OCI-LY7 (cell line): ENCODE measurements around the gene CLINT1. TPM values are rescaled to one million over a fixed set of nuclear protein-coding genes. Genes with fewer than 3 reads are reported as not detected.

ENCODE experiments used
- BruUV-seq: library from RNA; stranded (reverse); fragments of 400-500 nt; replicated peaks from 2 replicates; lab custom pipeline; 2021; lab: Mats Ljungman, UMichigan
- CTCF ChIA-PET: fragments of 300-600 bp; sonication (Branson Sonifier 250); formaldehyde crosslinking; loops from one replicate; lab custom pipeline; 2022; ENCODE audit warnings: antibody characterized with exemption; ENCODE audit not compliant: unreplicated experiment; lab: Charles Lee
- POLR2A ChIA-PET: fragments of 300-600 bp; sonication (Branson Sonifier 250); formaldehyde crosslinking; loops from one replicate; lab custom pipeline; 2022; ENCODE audit warnings: antibody characterized with exemption; lab: Charles Lee
- DNase-seq: peaks from one replicate; pipeline ENCODE4 v3.0.0-alpha.2; 2015; ENCODE audit warnings: low spot score
- H2AFZ ChIP-seq: fragments of 200-600 bp; sonication (generic), shearing (Covaris generic); 2 replicates; pipeline ENCODE4 v1.6.1; 2014; ENCODE audit warnings: mild to moderate bottlenecking, antibody characterized with exemption, low read length, moderate library complexity
- H3K27ac ChIP-seq: fragments of 200-600 bp; sonication (generic); 2 replicates; pipeline ENCODE4 v1.5.1; 2014; ENCODE audit warnings: mixed run types, low read depth, mild to moderate bottlenecking, moderate library complexity, low read length, inconsistent platforms; ENCODE audit not compliant: poor library complexity, severe bottlenecking
- H3K36me3 ChIP-seq: fragments of 200-600 bp; sonication (generic); 2 replicates; pipeline ENCODE4 v1.6.1; 2014; ENCODE audit warnings: mild to moderate bottlenecking, antibody characterized with exemption, low read length, moderate library complexity, mixed read lengths; ENCODE audit not compliant: insufficient read depth
- H3K4me1 ChIP-seq: fragments of 200-600 bp; sonication (generic); 2 replicates; pipeline ENCODE4 v1.5.1; 2014; ENCODE audit warnings: mild to moderate bottlenecking, low read length; ENCODE audit not compliant: insufficient read depth, poor library complexity, severe bottlenecking
- H3K4me2 ChIP-seq: fragments of 200-600 bp; sonication (generic); 2 replicates; pipeline ENCODE4 v1.6.1; 2014; ENCODE audit warnings: mild to moderate bottlenecking, low read length
- H3K4me3 ChIP-seq: fragments of 200-600 bp; sonication (generic); 2 replicates; pipeline ENCODE4 v1.5.1; 2014; ENCODE audit warnings: mild to moderate bottlenecking, low read depth, low read length; ENCODE audit not compliant: poor library complexity, severe bottlenecking
- H3K79me2 ChIP-seq: fragments of 200-600 bp; sonication (generic); 2 replicates; pipeline ENCODE4 v1.6.1; 2016; ENCODE audit warnings: low read depth, mild to moderate bottlenecking, low read length, moderate library complexity, mixed read lengths; ENCODE audit not compliant: insufficient read depth
- H3K9me2 ChIP-seq: fragments of 200-600 bp; sonication (generic); 2 replicates; pipeline ENCODE4 v1.6.1; 2016; ENCODE audit warnings: mild to moderate bottlenecking, low read length, mixed read lengths; ENCODE audit not compliant: insufficient read depth
- H3K9me3 ChIP-seq: fragments of 200-600 bp; sonication (generic); 2 replicates; pipeline ENCODE4 v1.6.1; 2014; ENCODE audit warnings: mild to moderate bottlenecking, mixed run types, low read length, mixed read lengths
- H4K20me1 ChIP-seq: fragments of 200-600 bp; sonication (generic); 2 replicates; pipeline ENCODE4 v1.6.1; 2014; ENCODE audit warnings: mild to moderate bottlenecking, antibody characterized with exemption, low read length, moderate library complexity, mixed read lengths; ENCODE audit not compliant: insufficient read depth
- EZH2phosphoT487 ChIP-seq: fragments of 200-600 bp; sonication (generic); IDR thresholded peaks from 2 replicates; pipeline ENCODE4 v1.6.1; 2018; ENCODE audit warnings: low read depth, borderline replicate concordance, mild to moderate bottlenecking, mixed run types, antibody characterized with exemption, low read length, moderate library complexity, mixed read lengths
- intact Hi-C: fragments of 100-400 bp; cut with micrococcal nuclease; formaldehyde crosslinking; loops from one replicate; pipeline ENCODE4 v1.10.0; 2022; ENCODE audit not compliant: unreplicated experiment
- total RNA-seq, 2 experiments: library from RNA; depleted of rRNA in 1 of 2; stranded (reverse); fragments of >200 nt in 1 of 2; shearing (Covaris generic) in 1 of 2; gene quantifications; 2 replicates each; pipeline ENCODE4 v1.2.3, GENCODE V29; 2014 to 2022
- TF ChIP-seq, protein P1 (sequence below): fragments of 200-600 bp; sonication (generic); conservative IDR thresholded peaks from 2 replicates; pipeline ENCODE4 v1.5.1; 2014; ENCODE audit warnings: mild to moderate bottlenecking, antibody characterized with exemption, low read length, moderate library complexity, mixed read lengths

Gene CLINT1
- total RNA-seq, 2 experiments from 2014 or later = 107 to 135 TPM

DNA sequence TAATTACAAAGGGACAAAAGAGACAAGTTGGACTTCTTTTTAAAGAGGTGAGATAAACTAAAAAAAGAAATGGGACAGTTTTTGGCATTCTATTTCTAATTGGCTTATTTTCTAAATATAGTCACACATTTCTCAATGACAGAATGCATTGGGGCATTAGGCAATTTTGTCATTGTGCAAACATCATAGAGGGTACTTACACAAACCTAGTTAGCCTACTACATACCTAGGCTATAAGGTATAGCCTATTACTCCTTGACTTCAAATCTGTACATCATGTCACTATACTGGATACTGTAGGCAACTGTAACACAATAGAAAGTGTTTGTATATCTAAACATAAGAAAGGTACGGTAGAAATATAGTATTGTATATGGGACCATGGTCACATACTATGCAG is 59.4 kb downstream of the CLINT1 start:
- intact Hi-C loops = no loop called here
- no peaks in the 10 kb centered on the region for H4K20me1 ChIP-seq
- CTCF ChIA-PET = no interaction called here
- TF ChIP-seq, protein P1, sequence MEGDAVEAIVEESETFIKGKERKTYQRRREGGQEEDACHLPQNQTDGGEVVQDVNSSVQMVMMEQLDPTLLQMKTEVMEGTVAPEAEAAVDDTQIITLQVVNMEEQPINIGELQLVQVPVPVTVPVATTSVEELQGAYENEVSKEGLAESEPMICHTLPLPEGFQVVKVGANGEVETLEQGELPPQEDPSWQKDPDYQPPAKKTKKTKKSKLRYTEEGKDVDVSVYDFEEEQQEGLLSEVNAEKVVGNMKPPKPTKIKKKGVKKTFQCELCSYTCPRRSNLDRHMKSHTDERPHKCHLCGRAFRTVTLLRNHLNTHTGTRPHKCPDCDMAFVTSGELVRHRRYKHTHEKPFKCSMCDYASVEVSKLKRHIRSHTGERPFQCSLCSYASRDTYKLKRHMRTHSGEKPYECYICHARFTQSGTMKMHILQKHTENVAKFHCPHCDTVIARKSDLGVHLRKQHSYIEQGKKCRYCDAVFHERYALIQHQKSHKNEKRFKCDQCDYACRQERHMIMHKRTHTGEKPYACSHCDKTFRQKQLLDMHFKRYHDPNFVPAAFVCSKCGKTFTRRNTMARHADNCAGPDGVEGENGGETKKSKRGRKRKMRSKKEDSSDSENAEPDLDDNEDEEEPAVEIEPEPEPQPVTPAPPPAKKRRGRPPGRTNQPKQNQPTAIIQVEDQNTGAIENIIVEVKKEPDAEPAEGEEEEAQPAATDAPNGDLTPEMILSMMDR = no peak
- no peak for TF ChIP-seq EZH2phosphoT487
- H2AFZ ChIP-seq = no peak overlapping the region
- DNase-seq = no peak
- H3K79me2 ChIP-seq = no peaks in the 10 kb centered on the region
- H3K9me2 ChIP-seq = no peaks in the 10 kb centered on the region
- no TSS peak for BruUV-seq
- no peak overlapping the region for H3K27ac ChIP-seq
- H3K9me3 ChIP-seq = peaks cover 4% of the 10 kb centered on the region; the same call in 1 of the 2 replicates
- POLR2A ChIA-PET = no interaction called here
- H3K4me3 ChIP-seq = no peak overlapping the region
- H3K4me1 ChIP-seq = no peaks in the 10 kb centered on the region
- peaks cover 94% of the 10 kb centered on the region for H3K36me3 ChIP-seq
- no peak overlapping the region for H3K4me2 ChIP-seq

DNA sequence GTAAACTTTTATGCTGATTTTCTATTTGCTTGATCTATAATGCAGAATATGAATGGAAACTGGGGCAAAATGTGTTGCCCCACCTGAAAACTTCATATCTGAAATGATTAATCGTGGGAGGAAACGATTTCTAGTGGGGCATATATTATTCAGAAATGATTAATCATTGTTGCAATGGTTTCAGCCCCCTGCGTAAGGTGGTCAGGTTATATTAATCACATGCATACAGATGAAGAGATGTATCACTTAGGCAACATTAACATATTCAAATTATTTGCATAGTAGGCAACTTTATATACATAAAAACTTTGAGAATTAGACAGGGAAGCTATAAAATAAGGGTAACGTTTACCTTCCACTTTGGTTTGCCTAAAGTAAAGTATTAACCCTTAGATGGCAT is 65.6 kb downstream of the CLINT1 start:
- no peaks in the 10 kb centered on the region for H4K20me1 ChIP-seq
- ChIA-PET CTCF (no interaction called here), POLR2A (interaction anchor here (0.6 to 1.4 kb wide), 3 partner anchors 20 to 1207 kb away, joined by 3 to 4 read pairs (median 4); no protein-coding TSS in a partner anchor)
- no peaks in the 10 kb centered on the region for H3K9me2 ChIP-seq
- peaks cover 98% of the 10 kb centered on the region for H3K36me3 ChIP-seq
- TF ChIP-seq, protein P1 = no peak
- no peak for TF ChIP-seq EZH2phosphoT487
- H2AFZ ChIP-seq = no peak overlapping the region
- intact Hi-C loops = no loop called here
- no peak for DNase-seq
- no peaks in the 10 kb centered on the region for H3K79me2 ChIP-seq
- peaks cover 4% of the 10 kb centered on the region; the same call in 1 of the 2 replicates for H3K9me3 ChIP-seq
- no peaks in the 10 kb centered on the region for H3K4me1 ChIP-seq
- BruUV-seq = no TSS peak
- H3K4me2 ChIP-seq = no peak overlapping the region
- no peak overlapping the region for H3K4me3 ChIP-seq
- no peak overlapping the region for H3K27ac ChIP-seq

DNA sequence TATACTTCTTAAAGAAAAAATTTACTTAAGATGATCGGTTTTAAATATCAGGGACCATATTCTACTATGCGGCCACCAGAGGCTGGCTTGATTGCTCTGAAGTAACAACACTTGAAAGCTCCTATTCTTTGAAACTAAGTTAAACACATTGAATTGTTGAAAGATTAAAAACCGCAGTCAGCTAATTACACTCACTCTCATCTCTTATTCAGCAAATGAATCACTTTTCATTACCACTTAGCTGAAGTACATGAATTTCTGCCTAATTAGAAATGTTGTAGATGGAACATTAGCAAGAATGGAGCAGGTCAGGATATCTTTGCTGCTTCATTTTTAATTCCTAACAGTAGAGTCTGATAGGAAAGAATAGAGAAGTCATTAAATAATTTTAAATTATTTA is 73.1 kb downstream of the CLINT1 start:
- no peaks in the 10 kb centered on the region for H3K9me3 ChIP-seq
- intact Hi-C loops = no loop called here
- BruUV-seq = no TSS peak
- no peak for DNase-seq
- no peak overlapping the region for H3K4me2 ChIP-seq
- CTCF ChIA-PET = no interaction called here
- POLR2A ChIA-PET = interaction anchor here (0.6 kb wide), 1 partner anchor 313 kb away, joined by 4 read pairs; no protein-coding TSS in a partner anchor
- no peaks in the 10 kb centered on the region for H3K4me1 ChIP-seq
- H3K4me3 ChIP-seq = no peak overlapping the region
- TF ChIP-seq, protein P1 = no peak
- no peak for TF ChIP-seq EZH2phosphoT487
- H3K79me2 ChIP-seq = no peaks in the 10 kb centered on the region
- no peaks in the 10 kb centered on the region for H3K9me2 ChIP-seq
- H3K36me3 ChIP-seq = peaks cover 74% of the 10 kb centered on the region
- H4K20me1 ChIP-seq = no peaks in the 10 kb centered on the region
- H3K27ac ChIP-seq = no peak overlapping the region
- H2AFZ ChIP-seq = no peak overlapping the region
